Activated T-cell treated with anti-CD3 and anti-CD28 coated beads for 24 hours (primary cell): ENCODE data around the gene CAPZB.

Experiments
- DNase-seq: peaks from one replicate; pipeline ENCODE4 v3.0.0-alpha.2; 2020; ENCODE audit warnings: low read depth

Gene CAPZB

GRCh38 chr1:19385221-19385620, 100.1 kb downstream of the CAPZB start:
- DNase-seq = no peak

- DNase-seq = no peak
Observed at GRCh38 chr1:19384772-19385187, 100.6 kb downstream of the CAPZB start.

GRCh38 chr1:19384113-19384512, 101.2 kb downstream of the CAPZB start:
- no peak for DNase-seq

GRCh38 chr1:19382222-19382621, 103.1 kb downstream of the CAPZB start:
- DNase-seq = no peak

DNA sequence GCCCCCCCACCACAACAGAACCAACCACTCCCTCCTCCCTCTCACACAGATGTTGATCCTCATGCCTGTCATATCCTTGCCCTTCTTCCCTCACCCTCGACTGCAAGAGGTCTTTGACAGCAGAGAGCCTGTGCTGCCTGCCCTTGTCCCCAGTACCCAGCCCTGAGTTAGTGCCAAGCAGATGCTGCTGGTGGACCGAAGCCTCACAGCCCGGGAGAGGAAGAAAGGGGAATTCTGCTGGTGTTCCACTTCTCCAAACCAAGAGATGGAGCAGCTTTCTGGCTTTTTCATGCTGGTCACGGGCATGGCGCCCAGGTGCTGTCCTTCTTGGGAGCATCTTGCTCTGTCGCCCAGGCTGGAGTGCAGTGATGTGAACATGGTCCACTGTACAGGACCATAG, 104.1 kb downstream of the CAPZB start:
- DNase-seq = no peak

GRCh38 chr1:19377812-19378718, 107.3 kb downstream of the CAPZB start:
- no peak for DNase-seq

- no peak for DNase-seq
Observed at GRCh38 chr1:19376428-19377372, 108.6 kb downstream of the CAPZB start.

- no peak for DNase-seq
Observed at GRCh38 chr1:19375631-19376400, 109.5 kb downstream of the CAPZB start.

GRCh38 chr1:19374926-19375325, 110.4 kb downstream of the CAPZB start:
- no peak for DNase-seq

DNA sequence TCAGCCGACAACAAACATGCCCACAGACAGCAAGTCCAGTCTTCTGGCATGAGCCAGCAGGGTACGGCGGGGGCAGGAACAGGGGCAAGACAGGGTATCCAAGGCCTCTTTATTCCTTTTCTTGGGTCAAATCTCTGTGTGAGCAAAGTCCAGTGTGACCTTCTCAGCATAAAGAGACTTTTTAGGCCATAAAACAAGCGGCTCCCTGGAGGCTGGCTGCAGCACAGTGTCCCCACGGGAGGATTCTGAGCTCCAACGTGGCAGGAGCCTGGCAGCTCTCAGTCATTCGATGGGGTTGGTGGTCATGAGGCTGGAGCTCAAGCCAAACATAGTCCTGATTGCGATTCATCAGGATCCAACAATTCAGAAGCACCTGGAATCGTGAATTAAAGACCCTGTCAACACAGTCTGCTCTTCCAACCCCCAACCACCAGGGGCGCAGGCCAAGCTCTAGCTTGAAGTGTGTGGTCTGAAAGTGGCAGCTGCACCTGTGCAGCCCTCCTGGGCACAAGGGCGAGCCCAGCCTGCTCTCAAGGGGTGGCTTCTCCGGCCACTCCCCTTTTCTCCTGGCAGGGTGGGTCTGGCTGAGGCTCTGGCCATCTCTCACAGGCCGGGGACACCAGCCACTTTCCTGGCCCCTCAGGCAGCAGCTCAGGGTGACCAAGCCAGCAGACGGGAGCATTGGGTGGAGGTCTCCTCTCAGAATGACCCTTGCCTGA, 111.1 kb downstream of the CAPZB start:
- DNase-seq = no peak

GRCh38 chr1:19373211-19374082, 111.9 kb downstream of the CAPZB start:
- no peak for DNase-seq

DNA sequence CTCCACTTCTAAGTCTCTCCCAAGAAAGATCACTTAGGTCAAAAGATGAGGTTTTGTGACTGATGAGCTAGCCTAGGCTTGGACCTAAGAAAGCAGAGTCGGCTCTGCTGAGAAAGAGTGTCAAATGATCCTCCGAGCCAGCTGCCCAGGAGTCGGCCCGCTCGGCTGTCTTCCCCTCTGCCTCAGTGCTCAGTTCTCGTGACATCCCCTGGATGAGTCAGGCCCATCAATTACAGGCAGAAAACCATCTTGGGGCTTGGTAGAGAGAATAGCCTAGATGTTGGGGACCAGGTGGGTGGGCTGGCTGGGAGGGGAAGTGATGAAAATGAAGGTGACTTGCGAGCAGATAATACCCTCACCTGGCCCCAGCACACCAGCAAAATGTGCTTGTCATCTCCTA, 112.7 kb downstream of the CAPZB start:
- no peak for DNase-seq

GRCh38 chr1:19372136-19372514, 113.2 kb downstream of the CAPZB start:
- DNase-seq = no peak

GRCh38 chr1:19371226-19372135, 113.9 kb downstream of the CAPZB start:
- no peak for DNase-seq

GRCh38 chr1:19370453-19371170, 114.7 kb downstream of the CAPZB start:
- DNase-seq = no peak

DNA sequence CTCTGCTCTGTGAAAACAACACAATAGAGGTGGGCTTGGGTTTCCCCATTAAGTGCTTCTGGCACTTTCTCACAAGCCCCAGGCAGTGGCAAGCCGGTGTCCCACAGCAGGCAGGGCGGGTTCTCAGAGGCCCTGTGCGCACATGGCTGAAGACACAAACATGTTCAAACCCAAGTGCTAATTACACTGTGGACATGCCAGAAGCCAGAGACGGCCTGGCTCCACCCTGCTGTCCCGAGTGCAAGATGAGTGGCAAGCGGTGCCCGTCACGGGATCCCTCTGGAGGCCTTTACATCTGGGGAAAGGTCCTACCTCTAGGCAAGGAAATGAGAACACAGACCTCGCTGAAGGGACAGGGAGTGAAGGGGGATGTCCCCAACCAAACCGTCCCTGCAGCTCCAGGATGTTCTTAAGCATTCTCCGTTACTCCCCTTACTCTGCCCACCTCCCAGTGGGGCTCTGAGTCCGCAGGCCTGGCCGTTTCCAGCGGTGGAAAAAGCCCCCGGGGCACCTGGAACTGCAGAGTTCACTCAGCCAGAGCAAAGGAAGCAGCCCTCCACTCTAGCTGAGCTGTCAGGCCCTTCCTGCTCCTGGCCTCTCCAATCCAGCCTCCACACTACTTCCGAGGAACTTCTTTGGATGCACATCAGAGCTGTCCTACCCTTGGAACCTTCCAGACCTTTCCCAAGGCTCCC, 115.8 kb downstream of the CAPZB start:
- no peak for DNase-seq

- no peak for DNase-seq
Observed at GRCh38 chr1:19368964-19369363, 116.4 kb downstream of the CAPZB start.

DNA sequence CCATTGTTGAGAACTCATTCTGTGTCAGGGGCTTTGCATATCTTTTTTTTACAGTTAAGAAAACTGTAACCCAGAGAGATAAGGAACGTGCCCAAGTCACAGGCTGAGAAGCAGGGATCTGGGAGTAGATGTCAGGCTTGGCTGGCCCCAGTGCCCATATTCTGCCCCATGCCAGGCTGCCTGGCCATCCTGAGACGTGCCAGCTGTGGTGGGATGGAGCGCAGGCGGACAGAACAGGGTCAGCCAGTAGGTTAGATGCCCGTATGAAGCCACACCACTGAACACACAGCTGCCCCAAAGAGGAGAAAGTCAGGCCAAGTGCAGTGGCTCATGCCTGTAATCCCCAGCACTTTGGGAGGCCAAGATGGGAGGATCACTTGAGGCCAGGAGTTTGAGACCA, 117.3 kb downstream of the CAPZB start:
- DNase-seq = no peak
